HUES48 (cell line): Measurements from ENCODE around the gene AHCTF1.
"Not testable (repeated sequence)": the region's sequence is repeated elsewhere in the genome, so short reads cannot be mapped to it uniquely, and the experiment has no call there.

Experiments
- H3K27ac ChIP-seq: one replicate; pipeline ENCODE4 v1.7.0; 2013; ENCODE audit warnings: low read depth, low read length, inconsistent platforms
- H3K27me3 ChIP-seq: 2 replicates; pipeline ENCODE4 v1.6.1; 2013; ENCODE audit warnings: mild to moderate bottlenecking, low read length; ENCODE audit not compliant: control insufficient read depth, insufficient read depth
- H3K36me3 ChIP-seq: 2 replicates; pipeline ENCODE4 v1.6.1; 2013; ENCODE audit warnings: low read length; ENCODE audit not compliant: control insufficient read depth, insufficient read depth
- H3K4me1 ChIP-seq: 2 replicates; pipeline ENCODE4 v1.6.1; 2013; ENCODE audit warnings: mild to moderate bottlenecking, low read length; ENCODE audit not compliant: control insufficient read depth, insufficient read depth
- H3K4me3 ChIP-seq: 2 replicates; pipeline ENCODE4 v1.5.1; 2013; ENCODE audit warnings: mild to moderate bottlenecking, low read depth, low read length
- H3K9ac ChIP-seq: 2 replicates; pipeline ENCODE4 v1.6.1; 2013; ENCODE audit warnings: mild to moderate bottlenecking, low read depth, low read length, moderate library complexity
- H3K9me3 ChIP-seq: 2 replicates; pipeline ENCODE4 v1.6.1; 2013; ENCODE audit warnings: low read length; ENCODE audit not compliant: control insufficient read depth, insufficient read depth

Gene AHCTF1

GRCh38 chr1:246919902-246920301 is 11.8 kb downstream of the AHCTF1 start:
- H3K9ac ChIP-seq, result no peak overlapping the region
- H3K9me3 ChIP-seq, result no peaks in the 10 kb centered on the region
- H3K27me3 ChIP-seq, result no peaks in the 10 kb centered on the region
- H3K4me1 ChIP-seq, result 0 out of 2 replicates have a peak, but pooled peaks cover 1% of the 10 kb centered on the region
- peaks cover 37% of the 10 kb centered on the region for H3K36me3 ChIP-seq
- no peak overlapping the region for H3K4me3 ChIP-seq
- no peak overlapping the region for H3K27ac ChIP-seq

- H3K4me3 ChIP-seq, H3K9me3 ChIP-seq, H3K27ac ChIP-seq, H3K9ac ChIP-seq, H3K4me1 ChIP-seq, H3K27me3 ChIP-seq: not testable (repeated sequence)
- peaks cover 68% of the 10 kb centered on the region for H3K36me3 ChIP-seq
These were observed 15.5 kb downstream of the AHCTF1 start for GRCh38 chr1:246916026-246916923.

GRCh38 chr1:246907472-246907871 is 24.3 kb downstream of the AHCTF1 start:
- no peak overlapping the region for H3K27ac ChIP-seq
- no peaks in the 10 kb centered on the region for H3K27me3 ChIP-seq
- H3K4me1 ChIP-seq, result no peaks in the 10 kb centered on the region
- peaks cover 82% of the 10 kb centered on the region for H3K36me3 ChIP-seq
- no peaks in the 10 kb centered on the region for H3K9me3 ChIP-seq
- no peak overlapping the region for H3K4me3 ChIP-seq
- H3K9ac ChIP-seq, result no peak overlapping the region

GRCh38 chr1:246906833-246907232 is 24.9 kb downstream of the AHCTF1 start:
- H3K27me3 ChIP-seq, result no peaks in the 10 kb centered on the region
- no peaks in the 10 kb centered on the region for H3K4me1 ChIP-seq
- H3K36me3 ChIP-seq, result peaks cover 82% of the 10 kb centered on the region
- H3K4me3 ChIP-seq, result no peak overlapping the region
- H3K27ac ChIP-seq, result no peak overlapping the region
- no peak overlapping the region for H3K9ac ChIP-seq
- no peaks in the 10 kb centered on the region for H3K9me3 ChIP-seq

GRCh38 chr1:246901874-246902273 is 29.9 kb downstream of the AHCTF1 start:
- H3K27me3 ChIP-seq, result no peaks in the 10 kb centered on the region
- no peak overlapping the region for H3K4me3 ChIP-seq
- H3K9me3 ChIP-seq, result no peaks in the 10 kb centered on the region
- H3K27ac ChIP-seq, result no peak overlapping the region
- H3K9ac ChIP-seq, result no peak overlapping the region
- peaks cover 94% of the 10 kb centered on the region for H3K36me3 ChIP-seq
- no peaks in the 10 kb centered on the region for H3K4me1 ChIP-seq

GRCh38 chr1:246897302-246897701 is 34.4 kb downstream of the AHCTF1 start:
- H3K9ac ChIP-seq, result no peak overlapping the region
- H3K36me3 ChIP-seq, result peaks cover 98% of the 10 kb centered on the region

GRCh38 chr1:246893191-246893939 is 38.4 kb downstream of the AHCTF1 start:
- Histone ChIP-seq H3K9ac (no peak overlapping the region), H3K27me3 (no peaks in the 10 kb centered on the region), H3K36me3 (peaks cover 97% of the 10 kb centered on the region), H3K4me3 (no peak overlapping the region), H3K9me3 (no peaks in the 10 kb centered on the region), H3K4me1 (no peaks in the 10 kb centered on the region), H3K27ac (no peak overlapping the region)

More at GRCh38 chr1:246897302-246897701, 34.4 kb downstream of the AHCTF1 start:
- H3K27ac ChIP-seq, result no peak overlapping the region
- no peaks in the 10 kb centered on the region for H3K4me1 ChIP-seq
- H3K4me3 ChIP-seq, result no peak overlapping the region
- H3K27me3 ChIP-seq, result no peaks in the 10 kb centered on the region
- H3K9me3 ChIP-seq, result no peaks in the 10 kb centered on the region

GRCh38 chr1:246891105-246891504 is 40.6 kb downstream of the AHCTF1 start:
- Histone ChIP-seq H3K4me1 (no peaks in the 10 kb centered on the region), H3K27me3 (no peaks in the 10 kb centered on the region), H3K36me3 (peaks cover 98% of the 10 kb centered on the region), H3K9ac (no peak overlapping the region), H3K27ac (no peak overlapping the region), H3K4me3 (no peak overlapping the region), H3K9me3 (no peaks in the 10 kb centered on the region)

GRCh38 chr1:246888522-246888921 is 43.2 kb downstream of the AHCTF1 start:
- Histone ChIP-seq H3K9me3 (no peaks in the 10 kb centered on the region), H3K4me3 (no peak overlapping the region), H3K27ac (no peak overlapping the region), H3K9ac (no peak overlapping the region), H3K4me1 (no peaks in the 10 kb centered on the region), H3K27me3 (no peaks in the 10 kb centered on the region), H3K36me3 (peaks cover 97% of the 10 kb centered on the region)

GRCh38 chr1:246885389-246885788 is 46.4 kb downstream of the AHCTF1 start:
- not testable (repeated sequence) for H3K4me1 ChIP-seq, H3K9ac ChIP-seq, H3K27ac ChIP-seq, H3K27me3 ChIP-seq, H3K9me3 ChIP-seq, H3K4me3 ChIP-seq
- peaks cover 81% of the 10 kb centered on the region for H3K36me3 ChIP-seq

- Histone ChIP-seq H3K4me1 (no peaks in the 10 kb centered on the region), H3K27ac (no peak overlapping the region), H3K9ac (no peak overlapping the region), H3K4me3 (no peak overlapping the region), H3K9me3 (no peaks in the 10 kb centered on the region), H3K27me3 (no peaks in the 10 kb centered on the region), H3K36me3 (peaks cover 75% of the 10 kb centered on the region)
These were observed 53.2 kb downstream of the AHCTF1 start for GRCh38 chr1:246878551-246878950.
